K562 (cell line): ENCODE data around the gene DCAF6. TPM values are rescaled to one million over a fixed set of nuclear protein-coding genes. Genes with fewer than 3 reads are reported as not detected.

Experiments
- NR2F6 ChIP-seq: fragments of 450-650 bp; formaldehyde crosslinking; IDR thresholded peaks from 2 replicates; pipeline ENCODE4 v1.4.0; 2020; ENCODE audit warnings: mild to moderate bottlenecking
- RHOXF2B ChIP-seq: fragments of 250-450 bp; sonication (Bioruptor Pico); conservative IDR thresholded peaks from 2 replicates; pipeline ENCODE4 v1.5.1; 2021
- RREB1 ChIP-seq: fragments of 250-450 bp; sonication (Bioruptor Pico); IDR thresholded peaks from 2 replicates; pipeline ENCODE4 v1.4.0; 2020
- SMC3 ChIP-seq: conservative IDR thresholded peaks from 2 replicates; pipeline ENCODE4 v1.6.1; 2011; ENCODE audit warnings: low read depth, low read length, improper control_type of control experiment; ENCODE audit not compliant: insufficient read depth
- ZNF57 ChIP-seq: fragments of 450-650 bp; formaldehyde crosslinking; IDR thresholded peaks from 2 replicates; pipeline ENCODE4 v1.4.0; 2020; ENCODE audit warnings: mild to moderate bottlenecking, moderate library complexity
- ZNF583 ChIP-seq: fragments of 250-450 bp; sonication (Bioruptor Pico); IDR thresholded peaks from 2 replicates; pipeline ENCODE4 v1.4.0; 2020
- polyA plus RNA-seq, 8 experiments: library from polyadenylated mRNA; depleted of rRNA in 4 of 8; stranded (reverse) in 5 of 8; unstranded in 3 of 8; fragments of >200 nt; fragmentation: Nextera tagmentation in 2 of 8; fragmentation: Illumina TruSeq in 1 of 8; extraction: Ambion mirVana in 2 of 8; extraction: Trizol in 1 of 8; gene quantifications; 2 replicates each; pipeline versions ENCODE4 v1.2.1 to v1.2.3, GENCODE V29; 2011 to 2014; ENCODE audit warnings: inconsistent platforms in 1 of 8, missing spikeins in 1 of 8
- total RNA-seq, 7 experiments: library from RNA; depleted of rRNA in 6 of 7; stranded (reverse); fragments of >200 nt in 6 of 7; fragmentation: Illumina TruSeq in 2 of 7; extraction: Trizol in 2 of 7; gene quantifications; 2 replicates each; pipeline versions ENCODE4 v1.2.1 to v1.2.3, GENCODE V29; 2011 to 2021; ENCODE audit warnings: low replicate concordance in 1 of 7

Gene DCAF6
- total and polyA plus RNA-seq, 9 of the 15 experiments (the other 6 are each of a cell fraction or from before 2014, with no cell fraction given), result 19.1 to 102 (median 46.3) TPM

- TF ChIP-seq RREB1 (CRISPR knock-in tag) (0 out of 2 replicates have a peak, but pooled peaks have one; percentile 67), ZNF583 (CRISPR knock-in tag) (peak; percentile 24; the same call in 1 of the 2 replicates), ZNF57 (CRISPR knock-in tag) (0 out of 2 replicates have a peak, but pooled peaks have one; percentile 26), NR2F6 (CRISPR knock-in tag) (0 out of 2 replicates have a peak, but pooled peaks have one; percentile 36), SMC3 (peak; percentile 80), RHOXF2B (CRISPR knock-in tag) (no peak)
Observed at GRCh38 chr1:168084396-168085231, 148.1 kb downstream of the DCAF6 start (continued).
